K562 (cell line): Measurements from ENCODE around the gene GNG5. TPM values are rescaled to one million over a fixed set of nuclear protein-coding genes. Genes with fewer than 3 reads are reported as not detected.

Experiments used
- BMI1 ChIP-seq: fragments of 150-350 bp; IDR thresholded peaks from 2 replicates; pipeline ENCODE4 v1.6.1; 2014; ENCODE audit warnings: low read length
- GATAD2B ChIP-seq: fragments of 450-650 bp; IDR thresholded peaks from 2 replicates; pipeline ENCODE4 v1.6.1; 2017; ENCODE audit warnings: mild to moderate bottlenecking, borderline replicate concordance
- LCOR ChIP-seq: sonication (generic); formaldehyde crosslinking; IDR thresholded peaks from 2 replicates; pipeline ENCODE4 v1.8.0; 2022; ENCODE audit warnings: mild to moderate bottlenecking, missing genetic modification reagents
- MCM7 ChIP-seq, 2 experiments: fragments of 450-650 bp; IDR thresholded peaks; 2 replicates each; pipeline ENCODE4 v1.6.1; 2016 to 2018
- POLR2AphosphoS5 ChIP-seq: IDR thresholded peaks from 2 replicates; pipeline ENCODE4 v1.6.1; 2011; ENCODE audit warnings: mild to moderate bottlenecking, low read depth, low read length, moderate library complexity; ENCODE audit not compliant: control insufficient read depth, insufficient read depth
- POU5F1 ChIP-seq: fragments of 150-350 bp; IDR thresholded peaks from 2 replicates; pipeline ENCODE4 v1.6.1; 2014; ENCODE audit warnings: borderline replicate concordance, low read length, low read depth, mild to moderate bottlenecking; ENCODE audit not compliant: partially characterized antibody
- SPI1 ChIP-seq: IDR thresholded peaks from 2 replicates; pipeline ENCODE4 v1.6.1; 2011; ENCODE audit warnings: low read depth, low read length, control low read depth, borderline replicate concordance
- ZNF165 ChIP-seq: fragments of 250-450 bp; sonication (Bioruptor Pico); IDR thresholded peaks from 2 replicates; pipeline ENCODE4 v1.4.0; 2020; ENCODE audit warnings: borderline replicate concordance
- polyA plus RNA-seq, 8 experiments: library from polyadenylated mRNA; depleted of rRNA in 4 of 8; stranded (reverse) in 5 of 8; unstranded in 3 of 8; fragments of >200 nt; fragmentation: Nextera tagmentation in 2 of 8; fragmentation: Illumina TruSeq in 1 of 8; extraction: Ambion mirVana in 2 of 8; extraction: Trizol in 1 of 8; gene quantifications; 2 replicates each; pipeline versions ENCODE4 v1.2.1 to v1.2.3, GENCODE V29; 2011 to 2014; ENCODE audit warnings: inconsistent platforms in 1 of 8, missing spikeins in 1 of 8
- total RNA-seq, 7 experiments: library from RNA; depleted of rRNA in 6 of 7; stranded (reverse); fragments of >200 nt in 6 of 7; fragmentation: Illumina TruSeq in 2 of 7; extraction: Trizol in 2 of 7; gene quantifications; 2 replicates each; pipeline versions ENCODE4 v1.2.1 to v1.2.3, GENCODE V29; 2011 to 2021; ENCODE audit warnings: low replicate concordance in 1 of 7
- TF ChIP-seq, protein P1 (sequence below), 3 experiments: fragments of 200-800 bp in 1 of 3; fragments of 250-450 bp in 1 of 3; fragments of 450-650 bp in 1 of 3; sonication (Bioruptor Pico) in 1 of 3; sonication (Bioruptor generic) in 1 of 3; formaldehyde crosslinking in 1 of 3; IDR thresholded peaks; 2 replicates each; pipeline versions ENCODE4 v1.6.1 to v1.8.0; 2016 to 2022; ENCODE audit warnings: mild to moderate bottlenecking in 2 of 3, missing genetic modification characterization in 2 of 3, missing compliant biosample characterization in 1 of 3, moderate library complexity in 1 of 3
- TF ChIP-seq, protein P2 (sequence below): fragments of 450-650 bp; formaldehyde crosslinking; IDR thresholded peaks from 2 replicates; pipeline ENCODE4 v1.4.0; 2020; ENCODE audit warnings: mild to moderate bottlenecking
- TF ChIP-seq, protein P3 (sequence below): fragments of 450-650 bp; conservative IDR thresholded peaks from 2 replicates; pipeline ENCODE4 v1.6.1; 2016; ENCODE audit warnings: missing genetic modification characterization, low read depth, mild to moderate bottlenecking, control low read depth, missing compliant biosample characterization

Gene GNG5
- total and polyA plus RNA-seq, 9 of the 15 experiments (the other 6 are each of a cell fraction or from before 2014, with no cell fraction given) = 61.9 to 243 (median 150) TPM

DNA sequence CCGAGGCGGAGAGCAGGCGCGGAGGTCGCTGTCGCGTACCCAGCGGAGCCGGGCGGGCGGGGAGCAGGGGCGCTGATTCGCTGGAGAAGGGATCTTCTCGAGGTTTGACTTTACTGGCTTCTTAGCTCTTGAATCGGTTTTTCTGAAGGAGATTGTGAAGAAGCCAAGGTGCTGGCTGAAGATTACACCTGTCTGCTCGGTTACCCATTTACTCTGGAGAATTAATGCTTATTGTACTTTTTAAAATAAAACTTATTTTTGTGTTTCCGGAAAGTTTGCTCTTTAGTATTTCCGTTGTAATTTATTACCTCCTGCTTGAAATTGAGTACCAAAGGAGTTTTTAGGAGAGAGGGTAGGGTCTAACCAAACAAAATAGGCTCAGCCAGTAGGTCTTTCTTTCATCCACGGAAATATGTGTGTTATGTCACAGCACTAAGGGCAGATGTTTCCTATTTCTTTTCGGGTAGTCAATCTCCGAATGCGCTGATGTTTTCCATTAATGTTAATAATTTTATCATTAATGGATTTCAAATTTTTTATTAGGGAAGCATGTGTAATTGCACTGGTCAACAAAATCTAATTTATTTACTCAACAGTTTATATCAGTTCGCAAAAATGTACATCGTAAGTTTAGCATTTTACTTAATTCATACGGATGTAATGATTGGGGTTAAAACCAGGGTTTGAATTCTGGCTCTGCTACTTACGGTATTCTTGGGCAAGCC, 510 bp upstream of the GNG5 start (continued):
- TF ChIP-seq, protein P1, sequence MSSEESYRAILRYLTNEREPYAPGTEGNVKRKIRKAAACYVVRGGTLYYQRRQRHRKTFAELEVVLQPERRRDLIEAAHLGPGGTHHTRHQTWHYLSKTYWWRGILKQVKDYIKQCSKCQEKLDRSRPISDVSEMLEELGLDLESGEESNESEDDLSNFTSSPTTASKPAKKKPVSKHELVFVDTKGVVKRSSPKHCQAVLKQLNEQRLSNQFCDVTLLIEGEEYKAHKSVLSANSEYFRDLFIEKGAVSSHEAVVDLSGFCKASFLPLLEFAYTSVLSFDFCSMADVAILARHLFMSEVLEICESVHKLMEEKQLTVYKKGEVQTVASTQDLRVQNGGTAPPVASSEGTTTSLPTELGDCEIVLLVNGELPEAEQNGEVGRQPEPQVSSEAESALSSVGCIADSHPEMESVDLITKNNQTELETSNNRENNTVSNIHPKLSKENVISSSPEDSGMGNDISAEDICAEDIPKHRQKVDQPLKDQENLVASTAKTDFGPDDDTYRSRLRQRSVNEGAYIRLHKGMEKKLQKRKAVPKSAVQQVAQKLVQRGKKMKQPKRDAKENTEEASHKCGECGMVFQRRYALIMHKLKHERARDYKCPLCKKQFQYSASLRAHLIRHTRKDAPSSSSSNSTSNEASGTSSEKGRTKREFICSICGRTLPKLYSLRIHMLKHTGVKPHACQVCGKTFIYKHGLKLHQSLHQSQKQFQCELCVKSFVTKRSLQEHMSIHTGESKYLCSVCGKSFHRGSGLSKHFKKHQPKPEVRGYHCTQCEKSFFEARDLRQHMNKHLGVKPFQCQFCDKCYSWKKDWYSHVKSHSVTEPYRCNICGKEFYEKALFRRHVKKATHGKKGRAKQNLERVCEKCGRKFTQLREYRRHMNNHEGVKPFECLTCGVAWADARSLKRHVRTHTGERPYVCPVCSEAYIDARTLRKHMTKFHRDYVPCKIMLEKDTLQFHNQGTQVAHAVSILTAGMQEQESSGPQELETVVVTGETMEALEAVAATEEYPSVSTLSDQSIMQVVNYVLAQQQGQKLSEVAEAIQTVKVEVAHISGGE (CRISPR knock-in tag; IDR thresholded peaks at IDR 0.05) = no peak
- TF ChIP-seq LCOR (CRISPR knock-in tag) (no peak), POU5F1 (no peak), SPI1 (no peak), ZNF165 (no peak), GATAD2B (no peak), POLR2AphosphoS5 (0 out of 2 replicates have a peak, but pooled peaks have one; percentile 10), BMI1 (no peak), MCM7 (IDR thresholded peaks at IDR 0.05) (no peak)
- TF ChIP-seq, protein P2, sequence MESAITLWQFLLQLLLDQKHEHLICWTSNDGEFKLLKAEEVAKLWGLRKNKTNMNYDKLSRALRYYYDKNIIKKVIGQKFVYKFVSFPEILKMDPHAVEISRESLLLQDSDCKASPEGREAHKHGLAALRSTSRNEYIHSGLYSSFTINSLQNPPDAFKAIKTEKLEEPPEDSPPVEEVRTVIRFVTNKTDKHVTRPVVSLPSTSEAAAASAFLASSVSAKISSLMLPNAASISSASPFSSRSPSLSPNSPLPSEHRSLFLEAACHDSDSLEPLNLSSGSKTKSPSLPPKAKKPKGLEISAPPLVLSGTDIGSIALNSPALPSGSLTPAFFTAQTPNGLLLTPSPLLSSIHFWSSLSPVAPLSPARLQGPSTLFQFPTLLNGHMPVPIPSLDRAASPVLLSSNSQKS (CRISPR knock-in tag) = no peak
- TF ChIP-seq, protein P3, sequence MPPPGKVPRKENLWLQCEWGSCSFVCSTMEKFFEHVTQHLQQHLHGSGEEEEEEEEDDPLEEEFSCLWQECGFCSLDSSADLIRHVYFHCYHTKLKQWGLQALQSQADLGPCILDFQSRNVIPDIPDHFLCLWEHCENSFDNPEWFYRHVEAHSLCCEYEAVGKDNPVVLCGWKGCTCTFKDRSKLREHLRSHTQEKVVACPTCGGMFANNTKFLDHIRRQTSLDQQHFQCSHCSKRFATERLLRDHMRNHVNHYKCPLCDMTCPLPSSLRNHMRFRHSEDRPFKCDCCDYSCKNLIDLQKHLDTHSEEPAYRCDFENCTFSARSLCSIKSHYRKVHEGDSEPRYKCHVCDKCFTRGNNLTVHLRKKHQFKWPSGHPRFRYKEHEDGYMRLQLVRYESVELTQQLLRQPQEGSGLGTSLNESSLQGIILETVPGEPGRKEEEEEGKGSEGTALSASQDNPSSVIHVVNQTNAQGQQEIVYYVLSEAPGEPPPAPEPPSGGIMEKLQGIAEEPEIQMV (tag) = peak; percentile 97
- TF ChIP-seq, all 486 proteins: peak for 35
